GM19372 (cell line): ENCODE results near the gene FUT3.
"Not testable (repeated sequence)": the region's sequence is repeated elsewhere in the genome, so short reads cannot be mapped to it uniquely, and the experiment has no call there.

ENCODE experiments used
- ATAC-seq: cut with Tn5 transposase; IDR thresholded peaks from one replicate; pipeline ENCODE4 v1.9.1; 2021; ENCODE audit warnings: mild to moderate bottlenecking, low read depth, moderate library complexity; ENCODE audit not compliant: unreplicated experiment

Gene FUT3

GRCh38 chr19:5851302-5851701, at the start of gene FUT3:
FUT3 (minus strand) TSS chr19:5851449.
- no peak for ATAC-seq

- ATAC-seq: no peak
Measured at GRCh38 chr19:5900976-5901375, 49.7 kb upstream of the FUT3 start.

GRCh38 chr19:5899728-5900526, 48.7 kb upstream of the FUT3 start:
- ATAC-seq: no peak

GRCh38 chr19:5897189-5897969, 46.1 kb upstream of the FUT3 start:
- ATAC-seq: no peak

GRCh38 chr19:5896365-5897076, 45.3 kb upstream of the FUT3 start:
- no peak for ATAC-seq

GRCh38 chr19:5895890-5896289, 44.6 kb upstream of the FUT3 start:
- ATAC-seq: no peak

- ATAC-seq: no peak
Measured at GRCh38 chr19:5895409-5895808, 44.2 kb upstream of the FUT3 start.

- ATAC-seq: no peak
Measured at GRCh38 chr19:5894704-5895349, 43.6 kb upstream of the FUT3 start.

GRCh38 chr19:5893907-5894703, 42.9 kb upstream of the FUT3 start:
- no peak for ATAC-seq

- no peak for ATAC-seq
Measured at GRCh38 chr19:5893296-5893903, 42.2 kb upstream of the FUT3 start.

GRCh38 chr19:5892772-5893275, 41.6 kb upstream of the FUT3 start:
- ATAC-seq: no peak

- ATAC-seq: no peak
Measured at GRCh38 chr19:5891938-5892771, 40.9 kb upstream of the FUT3 start.

- ATAC-seq: no peak
Measured at GRCh38 chr19:5891572-5891937, 40.3 kb upstream of the FUT3 start.

- no peak for ATAC-seq
Measured at GRCh38 chr19:5890099-5890498, 38.9 kb upstream of the FUT3 start.

GRCh38 chr19:5889288-5889971, 38.2 kb upstream of the FUT3 start:
- ATAC-seq: no peak

GRCh38 chr19:5884065-5884811, 33.0 kb upstream of the FUT3 start:
- ATAC-seq: not testable (repeated sequence)
